NK-92 treated with Interleukin-12 subunit alpha and Interleukin-12 subunit beta, amount 100 ng/mL, for 24 hours (cell line): Measurements from ENCODE around the gene KRT17.
"Not testable (repeated sequence)": the region's sequence is repeated elsewhere in the genome, so short reads cannot be mapped to it uniquely, and the experiment has no call there.

Experiments
- DNase-seq: peaks from one replicate; lab custom pipeline; 2025; lab: John Stamatoyannopoulos, UW

Gene KRT17

GRCh38 chr17:41619927-41620582 is 4.3 kb downstream of the KRT17 start:
- not testable (repeated sequence) for DNase-seq

GRCh38 chr17:41619036-41619926 is 5.1 kb downstream of the KRT17 start:
- no peak for DNase-seq

DNA sequence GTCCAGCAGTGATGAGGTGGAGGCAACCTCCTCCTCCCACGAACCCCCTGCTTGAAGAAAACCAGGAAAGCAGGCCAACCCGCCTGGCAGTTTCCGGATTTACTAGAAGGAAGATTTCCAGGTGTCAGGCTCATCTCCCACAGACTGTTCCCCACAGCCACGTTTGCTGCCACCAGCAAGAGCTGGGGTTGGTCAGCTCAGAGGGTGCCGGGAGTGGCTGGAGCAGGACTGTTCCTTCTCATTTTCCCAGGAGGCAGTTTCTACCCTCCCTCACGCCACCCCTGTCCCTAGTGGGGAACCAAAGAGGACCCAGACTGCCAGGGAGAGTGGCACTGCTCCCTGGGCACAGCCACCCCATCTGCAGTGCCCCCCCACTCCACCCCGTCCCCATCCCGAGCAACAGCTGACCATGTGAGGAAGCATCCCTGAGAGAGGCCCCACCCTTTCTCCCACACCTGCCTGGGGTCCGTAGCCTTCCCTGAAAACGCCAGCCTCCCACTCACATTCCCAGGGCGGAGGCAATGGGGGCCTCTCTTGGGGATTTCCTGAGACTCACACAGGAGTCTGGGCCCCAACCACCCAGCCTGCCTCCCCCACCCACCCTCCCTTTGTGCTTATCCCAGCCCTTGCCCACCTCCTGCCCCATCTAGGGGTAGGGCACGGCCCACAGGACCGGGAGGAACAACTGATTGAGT is 5.9 kb downstream of the KRT17 start:
- DNase-seq: no peak

DNA sequence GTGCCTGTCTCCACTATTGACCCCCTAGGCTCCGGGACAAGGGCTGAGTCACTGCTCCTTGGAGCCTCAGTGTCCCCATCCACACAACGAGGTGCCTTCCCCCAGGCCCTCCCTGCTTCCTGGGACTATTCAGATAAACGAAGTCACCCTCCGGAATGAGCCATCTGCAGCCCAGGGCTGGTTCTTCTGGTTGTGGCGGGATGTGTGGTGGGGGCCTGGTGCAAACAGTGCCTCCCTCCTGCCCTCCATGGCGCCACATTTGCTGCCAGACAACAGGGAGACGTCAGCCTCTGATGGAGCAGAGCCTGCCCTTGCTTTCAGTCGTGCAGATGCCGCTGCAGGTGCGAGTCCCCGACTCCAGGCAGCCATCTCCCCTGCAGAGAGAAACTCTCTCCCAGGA is 6.7 kb downstream of the KRT17 start:
- no peak for DNase-seq

DNA sequence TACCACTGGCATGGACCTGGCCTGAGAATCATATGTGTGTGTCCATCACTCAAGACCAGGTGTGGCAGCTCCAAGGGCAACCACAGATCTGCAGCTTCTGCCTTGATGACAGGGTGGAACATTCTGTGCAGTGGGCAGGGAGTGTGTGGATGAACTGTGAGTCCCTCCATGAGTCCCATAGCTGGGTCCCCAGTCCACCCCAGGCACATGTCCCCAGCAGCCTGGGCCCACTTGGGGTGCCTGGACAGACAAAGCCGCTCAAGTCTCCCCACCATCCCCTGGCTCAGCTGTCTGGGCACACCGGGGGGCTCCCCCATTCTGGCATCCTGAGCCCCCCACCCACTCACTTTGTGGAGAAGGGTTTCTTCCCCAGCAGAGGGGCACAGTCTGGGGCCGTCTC is 7.2 kb downstream of the KRT17 start:
- no peak for DNase-seq

DNA sequence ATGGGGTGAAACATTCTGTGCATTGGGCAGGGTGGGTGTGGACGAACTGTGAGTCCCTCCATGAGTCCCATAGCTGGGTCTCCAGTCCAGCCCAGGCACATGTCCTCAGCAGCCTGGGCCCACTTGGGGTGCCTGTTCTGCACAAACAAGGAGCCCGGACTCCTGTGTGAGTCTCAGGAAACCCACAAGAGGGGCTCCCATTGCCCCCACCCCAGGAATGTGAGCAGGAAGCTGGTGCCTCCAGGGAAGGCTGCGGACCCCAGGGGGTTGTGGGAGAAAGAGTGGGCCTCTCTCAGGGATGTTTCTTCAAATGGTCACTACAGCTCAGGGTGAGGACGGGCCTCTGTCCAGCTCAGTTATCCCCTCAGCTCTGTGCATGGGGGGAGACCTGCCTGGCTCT is 7.9 kb downstream of the KRT17 start:
- DNase-seq: not testable (repeated sequence)

GRCh38 chr17:41615454-41615853 is 8.9 kb downstream of the KRT17 start:
- no peak for DNase-seq

- not testable (repeated sequence) for DNase-seq
Measured at GRCh38 chr17:41614767-41615166, 9.6 kb downstream of the KRT17 start.

- DNase-seq: no peak
Measured at GRCh38 chr17:41614098-41614497, 10.3 kb downstream of the KRT17 start.

- DNase-seq: no peak
Measured at GRCh38 chr17:41613277-41614082, 10.9 kb downstream of the KRT17 start.

DNA sequence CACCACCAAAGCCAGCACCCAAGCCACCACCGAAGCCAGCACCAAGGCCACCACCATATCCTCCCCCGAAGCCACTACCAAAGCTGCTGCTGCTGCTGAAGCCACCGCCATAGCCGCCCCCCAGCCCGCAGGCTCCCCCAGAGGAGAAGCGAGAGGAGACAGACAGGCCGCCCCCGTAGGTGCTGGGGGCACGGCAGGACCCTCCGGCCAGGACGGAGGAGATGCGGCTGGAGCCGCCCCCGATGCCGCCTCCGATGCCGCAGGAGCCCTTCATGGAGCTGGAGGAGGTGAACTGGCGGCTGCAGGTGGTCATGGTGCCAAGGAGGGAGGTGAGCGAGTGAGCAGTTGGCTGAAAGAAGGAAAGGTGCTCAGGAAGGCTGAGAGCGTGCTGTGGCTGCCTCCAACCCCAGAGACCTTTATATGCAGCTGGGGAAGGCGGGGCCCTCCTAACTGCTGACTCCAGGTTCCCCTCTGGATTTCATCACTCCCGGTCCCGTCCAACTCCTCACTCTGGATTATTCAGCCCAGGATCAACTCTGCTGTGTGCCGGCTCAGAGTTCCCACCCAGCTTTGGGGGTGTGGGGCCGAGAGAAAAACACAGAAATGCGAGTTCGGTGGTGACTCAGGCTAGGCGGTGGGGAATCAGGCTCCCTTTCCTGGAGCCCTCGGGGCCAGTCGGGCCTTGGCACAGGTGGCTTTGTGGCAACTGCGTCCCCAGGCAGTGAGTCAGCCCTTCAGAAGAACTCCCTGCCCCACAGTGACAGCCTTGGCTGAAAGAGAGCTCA is 11.8 kb downstream of the KRT17 start, which contains the start of gene KRT16:
TSS of gene KRT16 (minus strand) at position 392 of the 785 bp plus-strand sequence. CDS start at position 313, 79 bp downstream.
- DNase-seq: not testable (repeated sequence)

- DNase-seq: no peak
Measured at GRCh38 chr17:41610965-41611640, 13.3 kb downstream of the KRT17 start.

DNA sequence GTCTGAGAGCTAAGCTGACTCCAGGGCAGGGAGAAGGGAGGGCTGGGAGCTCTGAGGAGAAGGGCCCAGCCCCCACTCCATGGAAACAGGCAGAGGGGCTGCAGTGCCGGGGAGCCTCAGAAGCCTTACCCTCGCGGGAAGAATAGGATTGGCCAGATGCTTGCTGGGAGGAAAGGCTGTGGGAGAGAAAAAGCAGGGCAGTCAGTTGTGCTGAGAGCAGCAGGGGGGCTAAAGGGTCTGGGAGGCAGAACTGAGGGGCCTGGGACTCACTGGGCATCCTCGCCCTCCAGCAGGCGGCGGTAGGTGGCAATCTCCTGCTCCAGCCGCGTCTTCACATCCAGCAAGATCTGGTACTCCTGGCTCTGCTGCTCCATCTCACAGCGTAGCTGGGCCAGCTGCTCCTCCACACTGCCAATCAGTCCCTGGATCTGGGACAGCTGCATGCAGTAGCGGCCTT is 14.3 kb downstream of the KRT17 start:
- DNase-seq: not testable (repeated sequence)

GRCh38 chr17:41606930-41607329 is 17.4 kb downstream of the KRT17 start:
- not testable (repeated sequence) for DNase-seq

GRCh38 chr17:41602524-41602923 is 21.9 kb downstream of the KRT17 start:
- DNase-seq: no peak

GRCh38 chr17:41600318-41600717 is 24.1 kb downstream of the KRT17 start:
- DNase-seq: no peak

GRCh38 chr17:41599680-41600079 is 24.7 kb downstream of the KRT17 start:
- DNase-seq: no peak

- DNase-seq: no peak
Measured at GRCh38 chr17:41595585-41595984, 28.8 kb downstream of the KRT17 start.

- no peak for DNase-seq
Measured at GRCh38 chr17:41594363-41594915, 29.9 kb downstream of the KRT17 start.
